Mucosa of descending colon (tissue), 3 donors: ENCODE measurements around the gene VN1R2. TPM values are rescaled to one million over a fixed set of nuclear protein-coding genes. Genes with fewer than 3 reads are reported as not detected.
A peak's percentile ranks its signal among the peaks of the same experiment; 100 is the strongest.
"Not testable (repeated sequence)": the region's sequence is repeated elsewhere in the genome, so short reads cannot be mapped to it uniquely, and the experiment has no call there.

Experiments used
- ATAC-seq: fragments of 200-7000 bp; cut with Tn5 transposase; one replicate; pipeline ENCODE4 v1.9.1; 2020; ENCODE audit warnings: mild to moderate bottlenecking, moderate library complexity
- DNase-seq, 3 donors: peaks; one replicate each; pipeline ENCODE4 v3.0.0-alpha.2; 2020
- H3K36me3 ChIP-seq: fragments of 200-600 bp; one replicate; pipeline ENCODE4 v1.8.0; 2021; ENCODE audit warnings: low read depth, mild to moderate bottlenecking
- H3K4me1 ChIP-seq: fragments of 200-600 bp; one replicate; pipeline ENCODE4 v1.8.0; 2021; ENCODE audit warnings: low read depth, mild to moderate bottlenecking
- H3K4me3 ChIP-seq: fragments of 200-600 bp; one replicate; pipeline ENCODE4 v1.8.0; 2021; ENCODE audit warnings: mild to moderate bottlenecking
- H3K9me3 ChIP-seq: fragments of 200-600 bp; one replicate; pipeline ENCODE4 v1.8.0; 2021; ENCODE audit warnings: mild to moderate bottlenecking
- intact Hi-C, 2 donors: fragments of 100-400 bp; cut with DNase I in 1 of 2; cut with micrococcal nuclease in 1 of 2; formaldehyde crosslinking; loops; one replicate each; pipeline versions ENCODE4 v1.11.0 to v1.11.1; 2022; cut with DNase I, micrococcal nuclease
- total RNA-seq, 3 donors: library from RNA; stranded (reverse); fragmentation: NEBNext Ultra II Directional in 2 of 3; extraction: Animal tissue kit (Norgen Biotek cat#: 25700) in 2 of 3; gene quantifications; one replicate each; pipeline versions ENCODE4 v1.2.1 to v1.2.4, GENCODE V29; 2021 to 2023
- TF ChIP-seq, protein P1 (sequence below): fragments of 200-600 bp; IDR thresholded peaks from one replicate; pipeline ENCODE4 v1.8.0; 2022; ENCODE audit warnings: antibody characterized with exemption, mild to moderate bottlenecking
- donor health status: DM: no; HTN: no; CAD: no; lungs with moderate emphysema.
- donor health status: DM: no; HTN: no; CAD: no.
- donor health status: DM: no; HTN: yes; CAD: no.

VN1R2 gene
- total RNA-seq, 3 donors from 2014 or later, result not detected

DNA sequence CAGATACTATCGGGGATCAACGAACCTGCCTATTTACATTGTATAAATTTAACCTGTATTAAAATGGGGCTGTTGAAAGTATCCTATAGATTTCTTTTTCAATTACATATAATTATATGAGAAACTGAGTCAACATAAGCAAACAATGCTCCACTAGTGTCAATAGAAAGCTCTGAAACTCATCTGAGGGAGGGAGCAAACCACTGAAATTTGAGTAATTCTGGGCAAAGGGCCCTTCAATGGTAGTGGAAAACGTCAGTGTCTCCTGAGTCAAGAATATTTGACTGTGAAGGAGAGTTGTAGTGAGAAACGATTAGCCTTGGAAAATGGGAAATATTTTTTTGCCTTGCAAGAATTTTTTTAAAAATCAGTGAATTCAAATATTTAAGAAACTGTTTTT is 27.0 kb downstream of the VN1R2 start:
- DNase-seq (no peak), ATAC-seq (no peak)
- TF ChIP-seq, protein P1, sequence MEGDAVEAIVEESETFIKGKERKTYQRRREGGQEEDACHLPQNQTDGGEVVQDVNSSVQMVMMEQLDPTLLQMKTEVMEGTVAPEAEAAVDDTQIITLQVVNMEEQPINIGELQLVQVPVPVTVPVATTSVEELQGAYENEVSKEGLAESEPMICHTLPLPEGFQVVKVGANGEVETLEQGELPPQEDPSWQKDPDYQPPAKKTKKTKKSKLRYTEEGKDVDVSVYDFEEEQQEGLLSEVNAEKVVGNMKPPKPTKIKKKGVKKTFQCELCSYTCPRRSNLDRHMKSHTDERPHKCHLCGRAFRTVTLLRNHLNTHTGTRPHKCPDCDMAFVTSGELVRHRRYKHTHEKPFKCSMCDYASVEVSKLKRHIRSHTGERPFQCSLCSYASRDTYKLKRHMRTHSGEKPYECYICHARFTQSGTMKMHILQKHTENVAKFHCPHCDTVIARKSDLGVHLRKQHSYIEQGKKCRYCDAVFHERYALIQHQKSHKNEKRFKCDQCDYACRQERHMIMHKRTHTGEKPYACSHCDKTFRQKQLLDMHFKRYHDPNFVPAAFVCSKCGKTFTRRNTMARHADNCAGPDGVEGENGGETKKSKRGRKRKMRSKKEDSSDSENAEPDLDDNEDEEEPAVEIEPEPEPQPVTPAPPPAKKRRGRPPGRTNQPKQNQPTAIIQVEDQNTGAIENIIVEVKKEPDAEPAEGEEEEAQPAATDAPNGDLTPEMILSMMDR, result no peak
- Histone ChIP-seq H3K4me3 (no peak overlapping the region), H3K4me1 (no peaks in the 10 kb centered on the region), H3K9me3 (peaks cover 25% of the 10 kb centered on the region), H3K36me3 (no peaks in the 10 kb centered on the region)
- intact Hi-C loops, result no loop called here

DNA sequence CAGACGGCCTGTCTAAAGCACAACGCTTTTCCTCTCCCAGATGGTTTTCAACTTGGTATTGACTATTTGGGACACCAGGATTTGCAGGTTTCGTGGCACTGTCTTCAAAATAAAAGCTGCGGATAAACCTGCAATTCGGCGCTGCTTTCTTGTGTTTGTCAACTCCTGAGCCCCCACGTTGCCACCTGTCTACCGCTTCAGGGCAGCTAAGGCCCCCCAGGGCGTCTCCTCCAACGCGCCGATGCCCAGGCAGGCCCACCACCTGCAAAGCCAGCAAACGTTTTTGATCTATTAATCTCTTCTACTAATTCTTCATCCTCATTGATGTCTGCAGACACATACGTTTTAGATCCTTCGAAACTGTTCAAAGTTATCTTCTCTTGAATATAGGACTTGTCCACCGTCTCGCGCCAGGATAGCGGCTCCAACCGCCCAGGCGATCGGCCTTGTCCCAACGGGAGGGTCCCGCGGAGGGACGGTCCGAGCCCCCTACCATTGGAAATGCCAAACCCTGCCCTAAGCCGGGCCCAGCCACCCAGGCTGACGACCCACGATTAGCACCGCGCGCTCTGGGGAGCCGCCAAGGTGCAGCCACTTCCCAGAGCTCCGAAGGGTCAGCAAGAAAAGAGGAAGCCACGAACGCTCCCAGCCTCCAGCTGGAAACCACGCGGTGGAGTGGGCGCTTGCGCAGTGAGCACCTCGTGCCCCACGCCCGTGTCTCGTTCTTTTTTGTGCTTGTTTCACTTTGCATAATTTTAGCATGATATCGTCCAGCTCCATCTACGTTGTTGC is 32.9 kb downstream of the VN1R2 start:
- no peak overlapping the region for H3K4me3 ChIP-seq
- intact Hi-C loops, result no loop called here
- no peak for DNase-seq
- no peak for ATAC-seq
- TF ChIP-seq, protein P1, result no peak
- peaks cover 61% of the 10 kb centered on the region for H3K9me3 ChIP-seq
- H3K4me1 ChIP-seq, result no peaks in the 10 kb centered on the region
- no peaks in the 10 kb centered on the region for H3K36me3 ChIP-seq

DNA sequence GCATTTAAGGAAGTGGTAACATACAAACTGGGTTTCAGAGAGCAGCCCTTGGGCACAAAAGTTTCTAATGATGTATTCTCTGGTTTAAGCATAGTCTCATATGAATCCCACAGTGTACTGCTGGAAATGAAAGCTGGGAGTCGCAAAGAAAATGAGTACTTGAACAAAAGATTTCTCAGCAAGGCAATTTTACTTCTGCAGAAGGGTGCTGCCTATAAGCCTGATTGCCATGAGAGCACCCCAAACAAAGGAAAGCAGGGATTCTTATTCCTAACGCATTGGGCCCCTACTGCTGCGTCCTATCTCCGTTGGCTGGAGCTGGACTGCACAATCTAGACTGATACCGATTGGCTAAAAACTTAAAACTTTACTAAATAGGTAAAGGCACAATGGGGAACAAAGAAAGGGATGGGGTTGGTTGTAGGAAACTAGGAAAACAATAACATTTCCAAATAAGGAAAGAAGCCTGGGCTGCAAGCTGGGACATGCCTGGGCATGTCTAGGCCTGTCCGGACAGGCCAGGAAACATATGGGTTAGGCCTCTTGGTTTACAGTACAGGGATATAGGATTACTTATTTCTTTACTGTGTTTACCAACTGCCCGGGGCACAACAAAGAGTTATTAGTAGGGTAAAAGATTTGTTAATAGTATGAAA is 36.8 kb downstream of the VN1R2 start:
- Histone ChIP-seq H3K36me3 (no peaks in the 10 kb centered on the region), H3K9me3 (peaks cover 63% of the 10 kb centered on the region), H3K4me3 (no peak overlapping the region), H3K4me1 (no peaks in the 10 kb centered on the region)
- intact Hi-C loops, result no loop called here
- no peak for ATAC-seq
- TF ChIP-seq, protein P1, result no peak
- DNase-seq, result no peak

DNA sequence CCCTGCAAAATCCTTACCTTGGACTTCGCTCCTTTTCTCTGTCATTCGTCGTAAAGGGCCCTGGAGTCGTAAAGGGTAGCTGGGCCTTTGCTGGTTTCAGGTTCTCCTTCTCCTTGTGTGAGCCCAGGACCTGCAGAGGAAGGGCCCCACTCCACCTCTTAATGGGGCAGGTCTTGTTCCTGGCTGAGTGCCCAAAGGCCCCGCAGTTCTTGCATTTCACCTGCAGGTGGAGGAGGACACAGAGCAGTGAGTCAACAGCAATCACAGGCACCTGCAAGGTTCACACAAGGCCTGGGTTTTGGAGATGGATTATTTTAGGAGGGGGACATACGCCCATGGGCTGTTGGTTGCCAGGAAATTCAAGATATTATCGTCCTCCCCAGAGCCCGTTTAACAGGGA is 43.2 kb downstream of the VN1R2 start:
- intact Hi-C loops, DNase-seq, ATAC-seq: not testable (repeated sequence)

DNA sequence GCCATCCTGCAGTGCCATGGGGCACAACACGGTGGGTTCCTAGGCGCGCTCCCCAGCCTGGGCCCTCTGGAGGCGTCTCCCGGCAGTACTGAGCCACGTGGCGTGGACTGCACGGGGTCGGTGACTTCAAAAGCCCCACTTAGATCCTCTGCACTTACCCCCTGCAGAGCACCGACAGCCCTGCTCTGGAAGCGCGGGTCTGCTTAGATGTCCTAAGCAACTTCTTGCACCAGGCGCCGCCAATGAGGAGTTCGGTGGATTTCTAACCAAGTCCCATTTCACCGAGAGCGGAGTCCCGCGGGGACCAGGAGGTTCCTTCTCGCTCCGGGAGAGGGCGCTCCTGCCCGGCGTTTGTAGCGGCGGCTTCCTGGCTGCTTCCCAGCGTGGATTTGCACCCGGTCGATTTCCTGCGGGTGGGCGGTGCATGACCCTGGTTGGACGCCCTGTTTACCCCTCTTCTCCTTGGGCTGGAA is 50.3 kb downstream of the VN1R2 start:
- Histone ChIP-seq H3K4me1 (no peaks in the 10 kb centered on the region), H3K36me3 (no peaks in the 10 kb centered on the region), H3K4me3 (no peak overlapping the region), H3K9me3 (peaks cover 14% of the 10 kb centered on the region)
- intact Hi-C loops, result no loop called here
- TF ChIP-seq, protein P1, result no peak
- peak in 2 of 3 donors; percentile 14 to 38 for DNase-seq
- no peak for ATAC-seq

More for the DNA sequence above, 43.2 kb downstream of the VN1R2 start:
- not testable (repeated sequence) for H3K36me3 ChIP-seq, H3K4me3 ChIP-seq, H3K9me3 ChIP-seq, H3K4me1 ChIP-seq

Other genes with a start within 250 kb of the VN1R2 start
- gene ERVV-1, start 244.4 kb upstream of the VN1R2 start, total RNA-seq, result not detected
- not detected for gene ERVV-2, start 213.6 kb upstream of the VN1R2 start, total RNA-seq
- gene ZNF160, start 154.9 kb upstream of the VN1R2 start, total RNA-seq, result 10 to 100 TPM; 19.9 to 28.6 (median 28.0) TPM
- gene ZNF415, start 125.4 kb upstream of the VN1R2 start, total RNA-seq, result 10 to 100 TPM in 1 of 3 donors, 1 to 10 TPM in 2; 5.3 to 14.0 (median 6.6) TPM
- gene ZNF347, start 99.2 kb upstream of the VN1R2 start, total RNA-seq, result 10 to 100 TPM in 1 of 3 donors, 1 to 10 TPM in 2; 6.9 to 12.9 (median 8.8) TPM
- 1 to 10 TPM; 3.2 to 4.7 (median 3.2) TPM for gene ZNF665, start 64.9 kb upstream of the VN1R2 start, total RNA-seq
- 10 to 100 TPM in 1 of 3 donors, 1 to 10 TPM in 2; 4.6 to 18.3 (median 6.7) TPM for gene ZNF677, start 3.4 kb upstream of the VN1R2 start, total RNA-seq
- not detected for gene VN1R4, start 9.4 kb downstream of the VN1R2 start, total RNA-seq
- 1 to 10 TPM; 6.1 to 7.9 (median 7.6) TPM for gene ZNF845, start 75.5 kb downstream of the VN1R2 start, total RNA-seq
- 10 to 100 TPM; 11.9 to 18.3 (median 16.5) TPM for gene ZNF525, start 107.4 kb downstream of the VN1R2 start, total RNA-seq
- gene ZNF765, start 136.9 kb downstream of the VN1R2 start, total RNA-seq, result 10 to 100 TPM; 10.1 to 16.8 (median 11.6) TPM
- 10 to 100 TPM in 1 of 3 donors, 1 to 10 TPM in 2; 6.8 to 11.1 (median 8.8) TPM for gene ZNF761, start 173.7 kb downstream of the VN1R2 start, total RNA-seq
- gene ZNF813, start 209.4 kb downstream of the VN1R2 start, total RNA-seq, result 1 to 10 TPM; 3.7 to 4.5 (median 4.1) TPM